ENCODE measurements around the gene FHIP1B.

Gene FHIP1B

DNA sequence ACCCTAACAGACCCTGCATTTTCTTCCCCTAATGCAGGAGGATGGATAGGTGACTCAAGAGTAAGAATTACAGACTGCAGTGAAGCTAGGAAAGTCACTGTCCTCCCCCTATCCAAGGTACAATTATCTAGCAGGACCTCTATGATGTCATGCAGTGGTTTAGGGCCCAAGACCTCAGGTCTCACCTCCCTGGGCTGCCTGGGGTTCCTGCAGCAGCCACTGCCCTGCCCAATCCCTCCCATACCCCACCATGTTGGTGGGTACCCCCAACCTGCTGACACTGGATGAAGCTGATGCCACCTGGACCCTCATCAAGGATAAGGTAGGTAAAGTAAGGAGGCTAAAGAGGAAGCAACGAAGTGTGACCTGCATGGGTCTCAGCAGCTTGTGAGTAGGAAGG lies 29.1 kb downstream of the FHIP1B start, which contains the start of gene C11orf42:
Gene C11orf42 (plus strand): TSS at position 192 of the 400 bp plus-strand sequence. CDS start 59 bp downstream, at position 251.
- no peak within 1 kb of the TSS for H3K27ac ChIP-seq (ENCODE audit: low read depth, low read length)
- no peaks in the 10 kb centered on the region for H3F3A ChIP-seq (ENCODE audit: control insufficient read depth, insufficient read depth)
- TF ChIP-seq EZH2phosphoT487 (IDR thresholded peaks at IDR 0.05; ENCODE audit: borderline replicate concordance, low read length) = no peak
- TF ChIP-seq, protein P1, sequence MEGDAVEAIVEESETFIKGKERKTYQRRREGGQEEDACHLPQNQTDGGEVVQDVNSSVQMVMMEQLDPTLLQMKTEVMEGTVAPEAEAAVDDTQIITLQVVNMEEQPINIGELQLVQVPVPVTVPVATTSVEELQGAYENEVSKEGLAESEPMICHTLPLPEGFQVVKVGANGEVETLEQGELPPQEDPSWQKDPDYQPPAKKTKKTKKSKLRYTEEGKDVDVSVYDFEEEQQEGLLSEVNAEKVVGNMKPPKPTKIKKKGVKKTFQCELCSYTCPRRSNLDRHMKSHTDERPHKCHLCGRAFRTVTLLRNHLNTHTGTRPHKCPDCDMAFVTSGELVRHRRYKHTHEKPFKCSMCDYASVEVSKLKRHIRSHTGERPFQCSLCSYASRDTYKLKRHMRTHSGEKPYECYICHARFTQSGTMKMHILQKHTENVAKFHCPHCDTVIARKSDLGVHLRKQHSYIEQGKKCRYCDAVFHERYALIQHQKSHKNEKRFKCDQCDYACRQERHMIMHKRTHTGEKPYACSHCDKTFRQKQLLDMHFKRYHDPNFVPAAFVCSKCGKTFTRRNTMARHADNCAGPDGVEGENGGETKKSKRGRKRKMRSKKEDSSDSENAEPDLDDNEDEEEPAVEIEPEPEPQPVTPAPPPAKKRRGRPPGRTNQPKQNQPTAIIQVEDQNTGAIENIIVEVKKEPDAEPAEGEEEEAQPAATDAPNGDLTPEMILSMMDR (IDR thresholded peaks at IDR 0.05; ENCODE audit: low read depth, low read length, poor library complexity, severe bottlenecking) = no peak
- H3K9me2 ChIP-seq (replicated peaks; ENCODE audit: control insufficient read depth, low read length) = no peaks in the 10 kb centered on the region
- no peak within 1 kb of the TSS for H3K4me2 ChIP-seq (ENCODE audit: low read length)
- H3K4me1 ChIP-seq (ENCODE audit: control insufficient read depth, low read length) = no peaks in the 10 kb centered on the region
- H3K4me3 ChIP-seq (ENCODE audit: low read length) = no peak within 1 kb of the TSS
- H3K36me3 ChIP-seq (ENCODE audit: control insufficient read depth, low read length) = peaks cover 3% of the 10 kb centered on the region; the same call in 1 of the 2 replicates
- H3K27me3 ChIP-seq (ENCODE audit: control insufficient read depth, low read length) = no peaks in the 10 kb centered on the region
- H3K9me3 ChIP-seq (ENCODE audit: control insufficient read depth, insufficient read depth, low read length) = no peaks in the 10 kb centered on the region
- H3K79me2 ChIP-seq (ENCODE audit: control insufficient read depth, low read length) = no peaks in the 10 kb centered on the region
- H4K20me1 ChIP-seq (ENCODE audit: control insufficient read depth, insufficient read depth, low read depth, low read length) = no peaks in the 10 kb centered on the region

DNA sequence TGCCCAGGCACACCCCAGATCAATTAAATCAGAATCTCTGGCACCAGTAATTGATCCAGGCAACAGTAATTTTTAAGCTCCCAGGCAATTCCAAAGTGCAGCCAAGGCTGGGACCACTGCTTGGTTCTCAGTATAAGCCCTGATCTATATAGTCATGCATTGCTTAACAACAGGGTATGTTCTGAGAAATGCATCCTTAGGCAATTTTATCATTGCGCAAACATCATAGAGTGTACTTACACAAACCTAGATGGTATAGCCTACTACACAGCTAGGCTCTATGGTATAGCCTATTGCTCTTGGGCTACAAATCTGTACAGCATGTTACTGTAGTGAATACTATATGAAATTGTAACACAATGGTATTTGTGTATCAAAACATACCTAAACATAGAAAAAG lies 29.7 kb downstream of the FHIP1B start:
- H3K9me2 ChIP-seq (replicated peaks; ENCODE audit: control insufficient read depth, low read length) = no peaks in the 10 kb centered on the region
- H3K27me3 ChIP-seq (ENCODE audit: control insufficient read depth, low read length) = no peaks in the 10 kb centered on the region
- no peaks in the 10 kb centered on the region for H4K20me1 ChIP-seq (ENCODE audit: control insufficient read depth, insufficient read depth, low read depth, low read length)
- H3K9me3 ChIP-seq (ENCODE audit: control insufficient read depth, insufficient read depth, low read length) = no peaks in the 10 kb centered on the region
- peaks cover 3% of the 10 kb centered on the region; the same call in 1 of the 2 replicates for H3K36me3 ChIP-seq (ENCODE audit: control insufficient read depth, low read length)
- TF ChIP-seq, protein P1 (IDR thresholded peaks at IDR 0.05; ENCODE audit: low read depth, low read length, poor library complexity, severe bottlenecking) = no peak
- TF ChIP-seq EZH2phosphoT487 (IDR thresholded peaks at IDR 0.05; ENCODE audit: borderline replicate concordance, low read length) = no peak
- no peak overlapping the region for H3K27ac ChIP-seq (ENCODE audit: low read depth, low read length)
- no peaks in the 10 kb centered on the region for H3F3A ChIP-seq (ENCODE audit: control insufficient read depth, insufficient read depth)
- H3K4me3 ChIP-seq (ENCODE audit: low read length) = no peak overlapping the region
- no peaks in the 10 kb centered on the region for H3K4me1 ChIP-seq (ENCODE audit: control insufficient read depth, low read length)
- H3K79me2 ChIP-seq (ENCODE audit: control insufficient read depth, low read length) = no peaks in the 10 kb centered on the region
- no peak overlapping the region for H3K4me2 ChIP-seq (ENCODE audit: low read length)

DNA sequence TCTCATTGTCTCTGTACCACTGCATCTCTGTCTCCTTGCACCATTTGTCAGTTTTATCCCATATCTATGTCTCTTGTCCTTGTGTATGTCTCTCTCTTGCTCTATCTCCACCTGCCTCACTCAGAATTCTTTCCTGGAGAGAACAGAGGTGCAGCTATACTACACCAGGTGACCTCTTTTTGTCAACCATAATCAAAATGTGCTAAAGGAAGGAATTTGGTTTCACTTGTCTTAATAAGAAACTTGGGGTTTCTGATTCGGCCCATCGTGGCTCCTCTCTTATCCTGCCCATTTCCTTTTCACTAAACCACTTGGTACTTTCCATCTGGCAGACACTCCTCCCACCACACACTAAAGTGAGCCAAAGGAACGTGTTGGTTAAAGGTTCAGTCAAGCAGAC lies 31.1 kb downstream of the FHIP1B start:
- Histone ChIP-seq H4K20me1 (ENCODE audit: control insufficient read depth, insufficient read depth, low read depth, low read length) (no peaks in the 10 kb centered on the region), H3K79me2 (ENCODE audit: control insufficient read depth, low read length) (no peaks in the 10 kb centered on the region), H3K4me3 (ENCODE audit: low read length) (no peak overlapping the region), H3K4me1 (ENCODE audit: control insufficient read depth, low read length) (no peaks in the 10 kb centered on the region), H3K27ac (ENCODE audit: low read depth, low read length) (no peak overlapping the region), H3F3A (ENCODE audit: control insufficient read depth, insufficient read depth) (no peaks in the 10 kb centered on the region), H3K36me3 (ENCODE audit: control insufficient read depth, low read length) (0 out of 2 replicates have a peak, but pooled peaks cover 3% of the 10 kb centered on the region), H3K4me2 (ENCODE audit: low read length) (no peak overlapping the region), H3K9me2 (replicated peaks; ENCODE audit: control insufficient read depth, low read length) (no peaks in the 10 kb centered on the region), H3K27me3 (ENCODE audit: control insufficient read depth, low read length) (no peaks in the 10 kb centered on the region), H3K9me3 (ENCODE audit: control insufficient read depth, insufficient read depth, low read length) (no peaks in the 10 kb centered on the region)
- TF ChIP-seq EZH2phosphoT487 (IDR thresholded peaks at IDR 0.05; ENCODE audit: borderline replicate concordance, low read length) = no peak
- TF ChIP-seq, protein P1 (IDR thresholded peaks at IDR 0.05; ENCODE audit: low read depth, low read length, poor library complexity, severe bottlenecking) = no peak
